Endothelial cell (in vitro differentiated cells): ENCODE measurements around the gene DSC1. TPM values are rescaled to one million over a fixed set of nuclear protein-coding genes. Genes with fewer than 3 reads are reported as not detected.

Experiments
- DNase-seq: peaks from one replicate; pipeline ENCODE4 v3.0.0; 2021; ENCODE audit warnings: low spot score
- H3K27ac Mint-ChIP-seq: one replicate; pipeline ENCODE4 v1.8.0; 2021; ENCODE audit warnings: mixed read lengths, inconsistent platforms; ENCODE audit not compliant: unreplicated experiment
- H3K27me3 Mint-ChIP-seq: one replicate; pipeline ENCODE4 v1.8.0; 2021; ENCODE audit warnings: mild to moderate bottlenecking, moderate library complexity, mixed read lengths, inconsistent platforms; ENCODE audit not compliant: unreplicated experiment
- H3K36me3 Mint-ChIP-seq: one replicate; pipeline ENCODE4 v1.8.0; 2021; ENCODE audit warnings: mild to moderate bottlenecking, low read depth, mixed read lengths, inconsistent platforms; ENCODE audit not compliant: unreplicated experiment
- H3K4me1 Mint-ChIP-seq: one replicate; pipeline ENCODE4 v1.8.0; 2021; ENCODE audit warnings: mild to moderate bottlenecking, mixed read lengths, inconsistent platforms; ENCODE audit not compliant: unreplicated experiment
- H3K4me3 Mint-ChIP-seq: one replicate; pipeline ENCODE4 v1.8.0; 2021; ENCODE audit warnings: mild to moderate bottlenecking, mixed read lengths, inconsistent platforms; ENCODE audit not compliant: unreplicated experiment
- H3K9me3 Mint-ChIP-seq: one replicate; pipeline ENCODE4 v1.8.0; 2021; ENCODE audit warnings: mixed read lengths, inconsistent platforms; ENCODE audit not compliant: unreplicated experiment
- CTCF ChIP-seq: fragments of 200-600 bp; sonication (generic); IDR thresholded peaks from one replicate; pipeline ENCODE4 v1.5.0; 2021; ENCODE audit warnings: antibody characterized with exemption; ENCODE audit not compliant: unreplicated experiment
- total RNA-seq: library from RNA; stranded (reverse); fragmentation: NEBNext Ultra II Directional; extraction: Animal tissue kit (Norgen Biotek cat#: 25700); gene quantifications from one replicate; pipeline ENCODE4 v1.2.1, GENCODE V29; 2021; ENCODE audit not compliant: unreplicated experiment

The DSC1 gene
- total RNA-seq, 1 donor from 2014 or later = not detected

GRCh38 chr18:31203794-31204148 is 41.1 kb upstream of the DSC1 start:
- H3K27me3 Mint-ChIP-seq = peaks cover 3% of the 10 kb centered on the region
- H3K27ac Mint-ChIP-seq = no peak overlapping the region
- TF ChIP-seq CTCF = no peak
- H3K4me1 Mint-ChIP-seq = peaks cover 27% of the 10 kb centered on the region
- no peak for DNase-seq
- H3K4me3 Mint-ChIP-seq = no peak overlapping the region
- H3K9me3 Mint-ChIP-seq = no peaks in the 10 kb centered on the region
- H3K36me3 Mint-ChIP-seq = no peaks in the 10 kb centered on the region

DNA sequence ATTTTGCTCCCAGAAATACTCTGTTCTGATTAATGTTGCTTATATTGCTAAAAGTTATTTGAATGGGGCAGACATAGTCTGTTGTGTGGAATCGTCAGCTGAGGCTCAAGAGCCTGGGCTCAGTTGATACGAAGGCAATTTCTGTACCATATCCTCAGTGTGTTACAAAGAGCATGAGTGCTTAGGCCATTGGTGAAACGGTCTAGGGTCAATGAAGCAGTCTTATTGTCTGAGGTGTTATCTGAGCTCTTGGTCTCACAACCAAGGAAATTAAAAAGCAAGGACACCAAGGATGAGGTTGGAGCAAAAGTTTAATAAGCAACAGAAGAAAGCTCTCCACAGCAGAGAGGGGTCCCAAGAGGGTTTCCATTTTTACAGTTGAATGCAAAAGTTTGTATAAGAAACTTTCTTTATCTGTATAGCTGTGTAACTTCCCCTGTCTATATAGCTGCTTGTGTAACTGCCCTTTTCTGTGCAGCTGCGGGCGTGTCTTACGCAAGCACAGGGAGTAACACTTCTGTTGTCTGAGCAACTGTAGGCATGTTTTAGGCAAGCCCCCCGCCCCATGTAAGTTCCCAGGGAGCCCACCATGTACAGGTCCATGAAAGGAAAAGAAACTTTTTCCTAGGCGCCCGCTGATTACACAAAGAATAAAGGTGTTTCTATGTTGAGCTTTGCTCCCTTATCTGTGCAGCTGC is 40.6 kb upstream of the DSC1 start:
- Mint-ChIP-seq H3K27me3 (peaks cover 3% of the 10 kb centered on the region), H3K9me3 (no peaks in the 10 kb centered on the region), H3K27ac (no peak overlapping the region), H3K4me1 (peaks cover 30% of the 10 kb centered on the region), H3K36me3 (no peaks in the 10 kb centered on the region), H3K4me3 (no peak overlapping the region)
- no peak for TF ChIP-seq CTCF
- no peak for DNase-seq

GRCh38 chr18:31199190-31199769 is 36.6 kb upstream of the DSC1 start:
- H3K4me1 Mint-ChIP-seq = peaks cover 14% of the 10 kb centered on the region
- no peak for TF ChIP-seq CTCF
- H3K4me3 Mint-ChIP-seq = no peak overlapping the region
- H3K36me3 Mint-ChIP-seq = no peaks in the 10 kb centered on the region
- H3K27ac Mint-ChIP-seq = no peak overlapping the region
- no peaks in the 10 kb centered on the region for H3K27me3 Mint-ChIP-seq
- no peak for DNase-seq
- H3K9me3 Mint-ChIP-seq = no peaks in the 10 kb centered on the region

DNA sequence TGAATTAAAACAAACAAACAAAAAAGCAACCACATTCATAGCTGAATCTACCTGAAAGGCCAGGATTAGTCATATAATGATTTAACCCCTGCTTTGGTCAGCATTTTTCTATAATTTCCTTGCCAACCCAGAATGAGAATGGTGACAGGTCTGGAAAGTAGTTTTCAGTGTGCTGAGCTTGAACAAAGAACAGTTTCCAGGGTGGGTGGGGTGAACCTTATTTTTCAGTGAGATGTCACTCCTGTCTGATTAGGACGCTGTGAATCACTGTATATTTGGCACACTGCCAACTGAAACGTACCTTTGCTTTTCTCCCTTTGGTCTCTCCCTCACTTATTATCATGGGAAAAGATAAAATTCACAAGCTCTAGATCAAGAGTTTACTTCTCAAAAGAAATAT is 35.0 kb upstream of the DSC1 start:
- no peaks in the 10 kb centered on the region for H3K36me3 Mint-ChIP-seq
- no peaks in the 10 kb centered on the region for H3K27me3 Mint-ChIP-seq
- no peak for TF ChIP-seq CTCF
- no peak for DNase-seq
- no peaks in the 10 kb centered on the region for H3K9me3 Mint-ChIP-seq
- no peak overlapping the region for H3K4me3 Mint-ChIP-seq
- no peak overlapping the region for H3K27ac Mint-ChIP-seq
- peaks cover 12% of the 10 kb centered on the region for H3K4me1 Mint-ChIP-seq

GRCh38 chr18:31195063-31195462 is 32.4 kb upstream of the DSC1 start:
- Mint-ChIP-seq H3K4me1 (peaks cover 17% of the 10 kb centered on the region), H3K4me3 (no peak overlapping the region)

More at GRCh38 chr18:31195063-31195462, 32.4 kb upstream of the DSC1 start:
- DNase-seq = no peak
- Mint-ChIP-seq H3K27ac (no peak overlapping the region), H3K27me3 (no peaks in the 10 kb centered on the region), H3K36me3 (no peaks in the 10 kb centered on the region), H3K9me3 (no peaks in the 10 kb centered on the region)
- no peak for TF ChIP-seq CTCF
